ENCODE measurements around the gene TMEM39B. TPM values are rescaled to one million over a fixed set of nuclear protein-coding genes. Genes with fewer than 3 reads are reported as not detected.

TMEM39B gene
- total RNA-seq, 1 donor from 2014 or later: 4.2 TPM

Small RNA genes lying within 50 kb of the gene (small RNA-seq; reads per million reads assigned to genes)
- gene MIR5585 (not detected), gene RF00017 (not detected)

Other genes with a start within 250 kb of the TMEM39B start
- 551 TPM for gene PTP4A2, start 134.6 kb upstream of the TMEM39B start, total RNA-seq
- 87.2 TPM for gene KHDRBS1, start 59.1 kb upstream of the TMEM39B start, total RNA-seq
- 25.3 TPM for gene KPNA6, start 35.1 kb downstream of the TMEM39B start, total RNA-seq
- 21.1 TPM for gene TXLNA, start 106.7 kb downstream of the TMEM39B start, total RNA-seq
- gene CCDC28B, start 127.7 kb downstream of the TMEM39B start, total RNA-seq: 31.7 TPM
- 2.3 TPM for gene IQCC, start 132.7 kb downstream of the TMEM39B start, total RNA-seq
- gene DCDC2B, start 136.2 kb downstream of the TMEM39B start, total RNA-seq: not detected
- 9.8 TPM for gene TMEM234, start 149.4 kb downstream of the TMEM39B start, total RNA-seq
- gene EIF3I, start 149.5 kb downstream of the TMEM39B start, total RNA-seq: 79.7 TPM
- gene FAM167B, start 174.3 kb downstream of the TMEM39B start, total RNA-seq: 2.0 TPM
- gene LCK, start 178.3 kb downstream of the TMEM39B start, total RNA-seq: not detected
- gene HDAC1, start 219.1 kb downstream of the TMEM39B start, total RNA-seq: 19.8 TPM